ENCODE data around the gene YJEFN3. TPM values are rescaled to one million over a fixed set of nuclear protein-coding genes. Genes with fewer than 3 reads are reported as not detected.

The YJEFN3 gene
- total RNA-seq, 4 donors from 2014 or later: 1.2 to 3.3 (median 2.8) TPM

DNA sequence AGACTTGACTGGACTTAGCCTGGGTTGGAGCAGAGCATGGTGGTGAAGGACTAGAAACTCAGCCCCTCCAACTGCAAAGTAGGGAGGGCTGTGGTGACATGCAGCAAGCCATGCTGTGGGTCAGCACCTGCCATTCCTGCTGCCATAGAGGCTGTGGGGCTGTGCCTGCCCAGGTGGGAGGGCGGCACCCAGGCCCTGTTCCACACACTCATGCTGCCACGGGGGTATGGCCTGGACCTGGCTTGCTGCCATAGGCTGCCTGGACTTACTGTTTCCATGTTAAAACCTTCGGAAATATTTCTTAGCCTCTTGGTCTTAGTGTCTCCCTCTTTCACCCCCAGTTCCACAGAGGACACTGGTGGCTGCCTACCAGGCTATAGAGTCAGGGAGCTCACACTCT, 38.7 kb downstream of the YJEFN3 start:
- TF ChIP-seq EP300 (IDR thresholded peaks at IDR 0.05) (no peak), POLR2A (IDR thresholded peaks at IDR 0.05; ENCODE audit: low read depth) (no peak), POLR2AphosphoS5 (IDR thresholded peaks at IDR 0.05) (no peak)
- TF ChIP-seq, protein P1, sequence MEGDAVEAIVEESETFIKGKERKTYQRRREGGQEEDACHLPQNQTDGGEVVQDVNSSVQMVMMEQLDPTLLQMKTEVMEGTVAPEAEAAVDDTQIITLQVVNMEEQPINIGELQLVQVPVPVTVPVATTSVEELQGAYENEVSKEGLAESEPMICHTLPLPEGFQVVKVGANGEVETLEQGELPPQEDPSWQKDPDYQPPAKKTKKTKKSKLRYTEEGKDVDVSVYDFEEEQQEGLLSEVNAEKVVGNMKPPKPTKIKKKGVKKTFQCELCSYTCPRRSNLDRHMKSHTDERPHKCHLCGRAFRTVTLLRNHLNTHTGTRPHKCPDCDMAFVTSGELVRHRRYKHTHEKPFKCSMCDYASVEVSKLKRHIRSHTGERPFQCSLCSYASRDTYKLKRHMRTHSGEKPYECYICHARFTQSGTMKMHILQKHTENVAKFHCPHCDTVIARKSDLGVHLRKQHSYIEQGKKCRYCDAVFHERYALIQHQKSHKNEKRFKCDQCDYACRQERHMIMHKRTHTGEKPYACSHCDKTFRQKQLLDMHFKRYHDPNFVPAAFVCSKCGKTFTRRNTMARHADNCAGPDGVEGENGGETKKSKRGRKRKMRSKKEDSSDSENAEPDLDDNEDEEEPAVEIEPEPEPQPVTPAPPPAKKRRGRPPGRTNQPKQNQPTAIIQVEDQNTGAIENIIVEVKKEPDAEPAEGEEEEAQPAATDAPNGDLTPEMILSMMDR (IDR thresholded peaks at IDR 0.05): no peak
- Histone ChIP-seq H3K36me3 (no peaks in the 10 kb centered on the region), H3K4me1 (no peaks in the 10 kb centered on the region)

GRCh38 chr19:19568802-19569756, 40.4 kb downstream of the YJEFN3 start:
- WGBS: 94% methylated on average over 25 of the region's 25 CpGs
- H3K27ac ChIP-seq (replicated peaks in 1 of 4): no peak overlapping the region
- intact Hi-C loops (cut with DNase I): no loop called here
- H3K4me3 ChIP-seq: no peak overlapping the region
- H3K4me1 ChIP-seq: no peaks in the 10 kb centered on the region
- no peaks in the 10 kb centered on the region for H3K36me3 ChIP-seq
- no peaks in the 10 kb centered on the region for H3K27me3 ChIP-seq
- TF ChIP-seq POLR2AphosphoS5 (IDR thresholded peaks at IDR 0.05) (no peak), EP300 (IDR thresholded peaks at IDR 0.05) (no peak), POLR2A (IDR thresholded peaks at IDR 0.05; ENCODE audit: low read depth) (no peak)
- no peak for DNase-seq (ENCODE audit: extremely low spot score)
- no peaks in the 10 kb centered on the region for H3K9me3 ChIP-seq

More for the DNA sequence above, 38.7 kb downstream of the YJEFN3 start:
- whole genome bisulfite sequencing: 88% methylated on average over 1 of the region's 3 CpGs
- H3K4me3 ChIP-seq: no peak overlapping the region
- no peak overlapping the region for H3K27ac ChIP-seq (replicated peaks in 1 of 4)
- H3K9me3 ChIP-seq: no peaks in the 10 kb centered on the region
- intact Hi-C loops (cut with DNase I): no loop called here
- no peaks in the 10 kb centered on the region for H3K27me3 ChIP-seq
- DNase-seq (ENCODE audit: extremely low spot score): no peak

DNA sequence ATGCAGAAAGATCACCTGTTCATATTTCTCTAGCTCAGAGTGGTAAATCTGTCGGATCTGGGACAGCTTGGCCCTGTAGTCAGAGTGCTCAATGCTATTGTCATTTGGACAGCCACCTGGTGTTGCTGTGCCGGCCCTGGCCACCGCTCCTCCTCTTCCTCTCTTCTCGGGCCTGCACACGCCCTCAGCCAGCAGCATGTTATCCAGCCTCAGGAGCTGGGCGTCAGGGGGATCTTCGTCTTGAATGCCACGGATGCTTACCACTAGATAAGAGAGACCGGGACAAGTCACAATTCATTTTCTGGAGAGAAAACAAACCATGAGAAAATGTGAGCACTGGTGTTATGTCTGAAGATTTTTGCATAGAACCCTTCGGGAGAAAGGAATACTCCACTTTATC, 41.9 kb downstream of the YJEFN3 start:
- Histone ChIP-seq H3K27me3 (no peaks in the 10 kb centered on the region), H3K4me1 (no peaks in the 10 kb centered on the region), H3K27ac (replicated peaks in 1 of 4) (no peak overlapping the region), H3K9me3 (no peaks in the 10 kb centered on the region), H3K36me3 (no peaks in the 10 kb centered on the region), H3K4me3 (no peak overlapping the region)
- DNase-seq (ENCODE audit: extremely low spot score): no peak
- TF ChIP-seq EP300 (IDR thresholded peaks at IDR 0.05): no peak
- no peak for TF ChIP-seq POLR2A (IDR thresholded peaks at IDR 0.05; ENCODE audit: low read depth)
- TF ChIP-seq, protein P1 (IDR thresholded peaks at IDR 0.05): no peak
- TF ChIP-seq POLR2AphosphoS5 (IDR thresholded peaks at IDR 0.05): no peak
- intact Hi-C loops (cut with DNase I): no loop called here
- 87% methylated on average over 6 of the region's 10 CpGs for WGBS

GRCh38 chr19:19571071-19571786, 42.5 kb downstream of the YJEFN3 start:
- Histone ChIP-seq H3K36me3 (no peaks in the 10 kb centered on the region), H3K4me3 (no peak overlapping the region), H3K27ac (replicated peaks in 1 of 4) (no peak overlapping the region), H3K9me3 (no peaks in the 10 kb centered on the region), H3K4me1 (no peaks in the 10 kb centered on the region), H3K27me3 (no peaks in the 10 kb centered on the region)
- no peak for TF ChIP-seq POLR2AphosphoS5 (IDR thresholded peaks at IDR 0.05)
- TF ChIP-seq EP300 (IDR thresholded peaks at IDR 0.05): no peak
- no peak for TF ChIP-seq POLR2A (IDR thresholded peaks at IDR 0.05; ENCODE audit: low read depth)
- TF ChIP-seq, protein P1 (IDR thresholded peaks at IDR 0.05): no peak
- intact Hi-C loops (cut with DNase I): no loop called here
- 92% methylated on average over 10 of the region's 11 CpGs for WGBS
- DNase-seq (ENCODE audit: extremely low spot score): no peak

DNA sequence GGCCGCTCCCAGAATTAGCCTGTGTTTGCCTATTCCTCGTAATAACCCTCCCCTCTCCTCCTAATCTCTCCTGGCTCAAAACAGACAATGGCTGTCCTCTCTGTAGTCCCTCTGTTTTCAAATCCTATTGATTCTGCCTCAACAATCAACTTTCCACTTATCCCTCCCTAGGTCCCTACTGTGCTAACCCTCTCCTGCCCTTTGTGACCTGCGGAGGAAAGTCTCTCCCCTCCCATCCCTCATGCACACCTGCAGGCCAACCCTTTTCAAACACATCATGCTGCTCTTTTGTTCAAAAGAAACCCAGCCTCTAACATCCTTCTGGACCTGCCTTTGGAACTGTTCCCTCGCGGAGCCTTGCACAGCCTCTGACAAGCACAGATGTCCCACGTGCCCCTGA, 46.7 kb downstream of the YJEFN3 start:
- Histone ChIP-seq H3K9me3 (no peaks in the 10 kb centered on the region), H3K4me1 (no peaks in the 10 kb centered on the region), H3K36me3 (no peaks in the 10 kb centered on the region), H3K27me3 (no peaks in the 10 kb centered on the region), H3K27ac (replicated peaks in 1 of 4) (no peak overlapping the region), H3K4me3 (no peak overlapping the region)
- no peak for DNase-seq (ENCODE audit: extremely low spot score)
- TF ChIP-seq, protein P1 (IDR thresholded peaks at IDR 0.05): no peak
- TF ChIP-seq POLR2A (IDR thresholded peaks at IDR 0.05; ENCODE audit: low read depth) (no peak), POLR2AphosphoS5 (IDR thresholded peaks at IDR 0.05) (no peak), EP300 (IDR thresholded peaks at IDR 0.05) (no peak)
- intact Hi-C loops (cut with DNase I): no loop called here
- 86% methylated on average over 6 of the region's 6 CpGs for WGBS

Measured in esophagus muscularis mucosa (tissue), 4 donors.